GM21447 (cell line): ENCODE results near the gene COL4A2.
"Not testable (repeated sequence)": the region's sequence is repeated elsewhere in the genome, so short reads cannot be mapped to it uniquely, and the experiment has no call there.

Source experiments
- ATAC-seq: cut with Tn5 transposase; IDR thresholded peaks from one replicate; pipeline ENCODE4 v1.9.1; 2021; ENCODE audit not compliant: unreplicated experiment

COL4A2 gene

DNA sequence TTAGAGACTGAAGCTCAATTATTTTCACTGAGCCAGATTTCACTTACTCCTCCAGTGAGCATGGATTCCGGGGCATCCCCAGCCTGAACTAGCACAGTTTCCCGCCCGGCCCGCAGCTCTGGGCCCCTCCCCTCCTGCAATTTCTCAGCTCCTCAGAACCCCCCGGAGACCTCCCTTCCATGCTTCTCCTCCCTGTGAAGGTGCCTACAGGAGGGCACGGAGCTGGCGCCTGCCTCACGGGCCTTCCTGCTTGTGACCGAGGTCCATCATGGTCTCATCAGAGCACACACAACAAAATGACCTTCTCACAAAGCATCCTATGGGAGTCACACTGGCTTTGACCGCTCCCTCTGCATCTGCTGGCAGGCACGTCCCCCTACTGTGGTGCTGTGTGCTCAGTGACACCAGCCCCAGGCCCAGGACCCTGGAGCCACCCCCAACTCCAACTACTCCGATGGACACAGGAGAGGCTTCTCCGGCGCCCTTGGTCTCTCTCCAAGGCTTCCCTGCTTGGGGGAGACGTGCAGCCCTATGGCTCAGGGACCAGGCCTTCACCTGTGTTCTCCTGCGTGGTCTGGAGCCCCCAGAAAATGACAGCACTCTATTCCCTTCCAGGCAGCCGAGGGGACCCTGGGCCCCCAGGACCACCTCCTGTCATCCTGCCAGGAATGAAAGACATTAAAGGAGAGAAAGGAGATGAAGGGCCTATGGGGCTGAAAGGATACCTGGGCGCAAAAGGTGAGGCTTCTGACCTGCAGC lies 177.4 kb downstream of the COL4A2 start:
- ATAC-seq: no peak

DNA sequence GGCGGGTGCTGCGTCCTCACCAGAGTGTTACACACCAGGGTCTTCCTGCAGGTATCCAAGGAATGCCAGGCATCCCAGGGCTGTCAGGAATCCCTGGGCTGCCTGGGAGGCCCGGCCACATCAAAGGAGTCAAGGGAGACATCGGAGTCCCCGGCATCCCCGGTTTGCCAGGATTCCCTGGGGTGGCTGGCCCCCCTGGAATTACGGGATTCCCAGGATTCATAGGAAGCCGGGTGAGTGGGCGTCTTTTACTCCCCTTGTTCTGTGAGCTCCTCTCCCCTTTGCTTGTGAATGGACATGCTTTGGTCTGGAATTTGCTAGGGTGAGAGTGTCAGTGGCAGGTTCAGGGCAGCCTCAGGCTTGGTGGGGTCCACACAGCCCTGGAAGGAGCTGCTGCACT lies 178.5 kb downstream of the COL4A2 start:
- no peak for ATAC-seq

- ATAC-seq: no peak
Measured at GRCh38 chr13:110486061-110486715, 179.1 kb downstream of the COL4A2 start.

DNA sequence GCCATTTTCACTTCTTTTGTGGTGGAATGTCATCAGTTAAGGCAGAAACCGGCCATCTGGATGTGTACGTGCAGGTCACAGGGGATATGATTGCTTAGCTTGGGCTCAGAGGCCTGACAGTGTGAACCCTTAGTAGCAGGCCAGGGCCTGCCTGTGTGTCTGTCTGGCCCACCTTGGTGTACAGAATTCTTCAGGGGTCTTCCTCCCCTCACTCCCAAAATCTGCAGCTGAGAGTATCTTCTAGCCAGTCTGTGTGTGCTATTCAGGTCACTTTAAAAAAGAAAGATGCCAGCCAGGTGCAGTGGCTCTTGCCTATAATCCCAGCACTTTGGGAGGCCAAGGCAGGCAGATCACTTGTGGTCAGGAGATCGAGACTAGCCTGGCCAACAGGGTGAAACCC lies 179.8 kb downstream of the COL4A2 start:
- ATAC-seq: not testable (repeated sequence)

GRCh38 chr13:110490009-110490770 lies 183.1 kb downstream of the COL4A2 start:
- ATAC-seq: no peak

- ATAC-seq: no peak
Measured at GRCh38 chr13:110491869-110492678, 185.0 kb downstream of the COL4A2 start.

DNA sequence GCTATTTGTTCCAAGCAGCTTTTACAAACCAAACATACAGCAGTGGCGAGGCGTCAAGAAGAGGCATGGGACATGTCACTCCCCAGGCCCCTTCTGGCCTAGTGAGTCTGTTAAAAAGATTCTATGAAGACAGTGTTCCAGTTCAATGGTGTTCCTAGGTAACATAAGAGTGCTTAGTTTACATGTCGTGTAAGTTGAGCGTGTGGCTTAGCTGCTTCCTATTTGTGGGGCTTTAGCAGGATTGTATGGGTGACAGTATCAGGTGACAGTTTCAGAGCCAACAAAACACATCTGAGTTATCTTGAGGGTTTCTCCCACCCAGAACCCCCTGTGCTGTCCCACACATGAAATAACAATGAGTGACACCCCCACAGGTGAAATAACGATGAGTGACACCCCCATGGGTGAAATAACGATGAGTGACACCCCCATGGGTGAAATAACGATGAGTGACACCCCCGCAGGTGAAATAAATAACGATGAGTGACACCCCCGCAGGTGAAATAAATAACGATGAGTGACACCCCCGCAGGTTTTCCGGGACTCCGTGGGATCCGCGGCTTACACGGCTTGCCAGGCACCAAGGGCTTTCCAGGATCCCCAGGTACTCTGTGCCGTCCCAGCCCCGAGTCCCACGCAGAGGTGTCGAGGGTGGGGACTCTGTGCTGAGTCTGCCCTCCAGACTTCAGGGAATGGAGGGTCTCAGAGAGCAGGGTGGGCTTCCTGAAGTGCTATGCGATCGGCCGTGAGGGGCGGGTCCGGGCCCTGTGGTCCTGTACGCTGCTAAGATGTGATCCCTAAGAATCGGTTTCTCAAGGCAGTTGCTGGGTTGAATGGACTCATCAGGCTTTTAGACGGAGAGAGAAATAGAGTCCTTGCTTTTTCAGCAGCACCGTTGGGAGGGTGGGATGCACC lies 185.9 kb downstream of the COL4A2 start:
- ATAC-seq: no peak

DNA sequence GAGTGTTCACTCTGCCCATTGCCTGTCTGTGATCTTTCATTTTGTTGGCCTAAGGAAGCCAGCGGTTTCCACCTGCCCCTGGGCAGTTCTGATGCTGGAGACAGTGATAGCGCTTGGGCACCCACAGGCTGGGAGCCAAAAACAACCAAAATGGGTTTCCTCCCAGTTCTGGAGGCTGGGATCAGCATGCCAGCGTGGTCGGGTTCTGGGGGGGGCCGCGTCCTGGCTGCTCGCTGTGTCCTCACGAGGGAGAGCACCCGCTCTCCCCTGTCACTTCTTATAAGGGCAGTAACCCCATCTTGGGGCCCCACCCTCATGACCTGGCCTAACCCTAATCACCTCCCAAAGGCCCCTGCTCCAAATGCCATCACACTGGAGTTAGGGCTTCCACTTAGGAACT lies 186.5 kb downstream of the COL4A2 start:
- no peak for ATAC-seq

DNA sequence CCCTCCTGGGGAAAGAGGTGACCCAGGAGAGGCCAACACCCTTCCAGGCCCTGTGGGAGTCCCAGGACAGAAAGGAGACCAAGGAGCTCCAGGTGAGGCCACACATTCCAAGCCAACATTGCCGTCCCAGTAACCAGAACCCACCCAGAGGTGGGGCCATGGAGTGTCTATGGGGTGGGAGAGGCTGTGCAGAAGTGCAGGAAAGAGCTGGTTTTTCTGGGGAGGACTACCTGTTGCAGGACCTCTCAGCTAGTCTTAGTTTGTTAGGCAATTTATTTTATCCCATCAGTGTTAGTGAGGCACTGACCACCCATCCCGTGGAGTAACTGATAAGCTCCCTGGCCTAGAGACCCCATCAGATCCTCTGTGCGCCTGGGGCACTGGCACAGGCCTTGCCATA lies 188.3 kb downstream of the COL4A2 start:
- no peak for ATAC-seq

GRCh38 chr13:110495881-110496280 lies 188.8 kb downstream of the COL4A2 start:
- ATAC-seq: no peak

- ATAC-seq: no peak
Measured at GRCh38 chr13:110496281-110496680, 189.2 kb downstream of the COL4A2 start.

DNA sequence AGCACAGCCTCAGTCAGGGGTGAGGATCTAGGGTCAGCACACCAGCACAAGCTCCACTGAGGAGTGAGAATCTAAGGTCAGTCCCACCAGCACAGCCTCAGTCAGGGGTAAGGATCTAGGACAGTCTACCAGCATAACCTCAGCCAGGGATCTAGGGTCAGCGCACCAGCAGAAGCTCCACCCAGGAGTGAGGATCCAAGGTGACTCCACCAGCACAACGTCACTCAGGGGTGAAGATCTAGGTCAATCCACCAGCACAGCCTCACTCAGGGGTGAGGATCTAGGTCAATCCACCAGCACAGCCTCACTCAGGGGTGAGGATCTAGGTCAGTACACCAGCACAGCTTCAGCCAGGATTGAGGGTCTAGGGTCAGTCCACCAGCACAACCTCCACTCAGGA lies 189.9 kb downstream of the COL4A2 start:
- no peak for ATAC-seq

- not testable (repeated sequence) for ATAC-seq
Measured at GRCh38 chr13:110497896-110498295, 190.8 kb downstream of the COL4A2 start.

GRCh38 chr13:110498327-110498726 lies 191.2 kb downstream of the COL4A2 start:
- ATAC-seq: no peak

DNA sequence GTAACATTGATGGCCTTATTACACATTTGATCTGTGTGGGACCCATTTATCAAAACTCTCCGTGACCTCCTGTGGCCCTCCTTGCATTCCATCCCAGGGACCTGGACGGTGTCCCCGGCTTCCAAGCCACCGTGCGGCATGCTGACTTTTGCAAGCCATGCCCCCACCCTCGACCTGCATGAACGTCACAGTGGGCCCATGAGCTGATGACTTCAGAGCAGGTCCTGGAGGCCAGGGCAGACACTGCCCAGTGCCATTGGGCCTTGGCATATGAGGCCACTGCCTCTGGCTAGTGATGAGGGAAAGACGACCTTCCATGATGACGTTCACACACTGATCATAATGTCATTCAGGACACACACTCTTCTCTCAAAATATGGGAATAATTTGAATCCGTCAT lies 191.7 kb downstream of the COL4A2 start:
- no peak for ATAC-seq

DNA sequence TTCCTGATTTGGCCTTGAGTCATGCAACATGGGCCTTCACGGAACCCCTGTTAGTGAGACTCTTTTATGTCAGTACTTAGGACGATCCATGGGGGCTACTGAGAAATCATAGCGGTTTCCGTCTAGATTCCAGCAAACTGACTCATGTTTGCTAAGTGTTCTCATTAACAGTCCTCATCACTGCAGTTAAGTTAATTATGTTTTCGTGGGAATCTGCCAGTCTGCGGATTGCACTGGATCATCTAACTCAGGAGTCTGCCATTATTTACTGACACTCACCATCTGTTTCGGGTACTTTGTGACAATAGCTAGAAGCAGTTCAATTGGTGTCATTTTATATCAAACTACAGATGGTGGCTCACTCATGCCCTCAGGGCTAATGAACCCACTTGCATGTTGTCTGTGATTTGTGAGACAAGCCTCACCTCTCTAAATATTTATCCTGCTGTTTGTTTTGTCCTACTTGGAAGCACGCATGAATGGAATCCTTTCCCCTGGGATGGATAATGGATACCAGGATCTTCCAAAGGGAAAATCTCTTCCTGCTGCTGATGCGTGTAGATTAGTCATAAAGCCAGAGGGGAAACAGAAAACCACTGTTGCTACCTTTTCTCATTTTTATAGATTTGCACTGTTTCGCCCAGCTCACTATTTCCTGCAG lies 192.7 kb downstream of the COL4A2 start:
- no peak for ATAC-seq

- no peak for ATAC-seq
Measured at GRCh38 chr13:110500341-110500740, 193.3 kb downstream of the COL4A2 start.

DNA sequence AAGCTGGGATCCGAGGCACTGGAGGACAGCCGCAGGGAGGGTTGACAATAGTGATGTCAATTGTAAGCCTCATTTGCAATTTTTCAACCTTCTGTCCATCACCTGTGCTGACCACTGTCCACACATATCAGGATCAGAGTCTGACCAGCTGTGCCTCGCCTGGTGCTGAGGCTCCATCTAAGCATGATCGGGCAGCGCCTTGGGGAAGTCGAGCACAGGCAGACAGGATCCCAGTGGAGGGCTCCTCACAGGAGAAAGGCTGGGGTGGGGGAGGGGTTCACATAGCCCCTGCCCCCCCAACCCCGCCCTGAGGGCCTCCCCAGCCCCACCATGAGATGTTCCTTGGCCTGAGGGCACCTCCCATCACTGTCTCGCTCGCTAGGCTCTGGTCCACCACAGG lies 194.1 kb downstream of the COL4A2 start:
- ATAC-seq: no peak

GRCh38 chr13:110503037-110503901 lies 196.2 kb downstream of the COL4A2 start:
- ATAC-seq: no peak
